Spleen (tissue), 11 donors: ENCODE data around the gene CDC42BPB. TPM values are rescaled to one million over a fixed set of nuclear protein-coding genes. Genes with fewer than 3 reads are reported as not detected.
A peak's percentile ranks its signal among the peaks of the same experiment; 100 is the strongest.

ENCODE experiments used
- DNase-seq: peaks from one replicate; pipeline ENCODE4 v3.0.0-alpha.2; 2020
- H3K27ac ChIP-seq, 8 donors: fragments of 200-600 bp; sonication (generic) in 7 of 8; 1 replicate in 4 of 8; 2 replicates in 4 of 8; pipeline versions ENCODE4 v1.5.0 to v1.8.0; 2016 to 2021; ENCODE audit warnings: inconsistent platforms in 4 of 8, mild to moderate bottlenecking in 4 of 8, moderate library complexity in 1 of 8
- H3K27me3 ChIP-seq, 7 donors: fragments of 200-600 bp; sonication (generic) in 6 of 7; replicated peaks in 1 of 7; 1 replicate in 4 of 7; 2 replicates in 3 of 7; pipeline versions ENCODE4 v1.5.0 to v1.8.0; 2016 to 2021; ENCODE audit warnings: inconsistent platforms in 3 of 7, mild to moderate bottlenecking in 1 of 7
- H3K36me3 ChIP-seq, 6 donors: fragments of 200-600 bp; sonication (generic) in 5 of 6; 1 replicate in 4 of 6; 2 replicates in 2 of 6; pipeline versions ENCODE4 v1.5.0 to v1.8.0; 2016 to 2021; ENCODE audit warnings: inconsistent platforms in 2 of 6
- H3K4me1 ChIP-seq, 6 donors: fragments of 200-600 bp; sonication (generic) in 5 of 6; 1 replicate in 3 of 6; 2 replicates in 3 of 6; pipeline versions ENCODE4 v1.5.0 to v1.8.0; 2016 to 2021; ENCODE audit warnings: inconsistent platforms in 3 of 6
- H3K4me3 ChIP-seq, 8 donors: fragments of 200-600 bp; sonication (generic) in 7 of 8; 1 replicate in 4 of 8; 2 replicates in 4 of 8; pipeline versions ENCODE4 v1.5.0 to v1.8.0; 2016 to 2021; ENCODE audit warnings: inconsistent platforms in 4 of 8, mild to moderate bottlenecking in 4 of 8, moderate library complexity in 2 of 8
- H3K9me3 ChIP-seq, 8 donors: fragments of 200-600 bp; sonication (generic) in 7 of 8; 1 replicate in 4 of 8; 2 replicates in 4 of 8; pipeline versions ENCODE4 v1.5.0 to v1.8.0; 2016 to 2021; ENCODE audit warnings: inconsistent platforms in 4 of 8
- CTCF ChIP-seq, 11 experiments: fragments of 200-600 bp in 7 of 11; fragments of 450-650 bp in 4 of 11; sonication (generic) in 4 of 11; IDR thresholded peaks in 8 of 11; conservative IDR thresholded peaks in 3 of 11; 1 replicate in 7 of 11; 2 replicates in 4 of 11; pipeline versions ENCODE4 v1.4.0 to v1.8.0; 2016 to 2021; ENCODE audit warnings: antibody characterized with exemption in 11 of 11, inconsistent platforms in 4 of 11, mild to moderate bottlenecking in 1 of 11
- POLR2A ChIP-seq, 3 donors: fragments of 450-650 bp; IDR thresholded peaks; one replicate each; pipeline ENCODE4 v1.5.1; 2017; ENCODE audit warnings: antibody characterized with exemption in 3 of 3, mild to moderate bottlenecking in 1 of 3
- POLR2AphosphoS5 ChIP-seq, 3 donors: sonication (generic); formaldehyde crosslinking; IDR thresholded peaks; one replicate each; pipeline ENCODE4 v1.5.1; 2017; ENCODE audit warnings: antibody characterized with exemption in 3 of 3
- WGBS, 5 donors: extraction: QIAGEN DNeasy Blood & Tissue Kit in 3 of 5; methylation state at CpG; one replicate each; pipeline versions ENCODE4 v1.1.5 to v1.1.7; 2013 to 2018; 5-methylcytosine and 5-hydroxymethylcytosine counted together
- intact Hi-C: fragments of 100-400 bp; cut with DNase I; formaldehyde crosslinking; loops from one replicate; pipeline ENCODE4 v1.15.0; 2023; ENCODE audit warnings: low total_unique reads
- polyA plus RNA-seq, 3 donors: library from polyadenylated mRNA; stranded (reverse); fragments of 200-250 nt; gene quantifications; one replicate each; pipeline ENCODE4 v1.2.1, GENCODE V29; 2013
- total RNA-seq, 7 donors: library from RNA; depleted of rRNA in 3 of 7; stranded (reverse); fragments of >200 nt in 3 of 7; fragmentation: NEBNext Ultra II Directional in 4 of 7; extraction: Animal tissue kit (Norgen Biotek cat#: 25700) in 4 of 7; gene quantifications; one replicate each; pipeline versions ENCODE4 v1.1.0 to v1.2.1, GENCODE V29; 2016 to 2021
- donor health status: healthy with polysubstance abuse.
- donor health status: DM: no; HTN: no; CAD: no; lungs with moderate emphysema.
- donor health status: DM: no; HTN: no; CAD: no.
- donor health status: Bipolar disorder and iron deficiency.
- donor health status: healthy.
- donor health status: DM: no; HTN: no; CAD: no.
- donor health status: DM: yes; HTN: yes; CAD: no.

The CDC42BPB gene
- total and polyA plus RNA-seq, 10 donors: 6.4 to 94.5 (median 77.8) TPM

- Histone ChIP-seq H3K4me3 (no peak overlapping the region), H3K27ac (no peak overlapping the region), H3K36me3 (peaks cover 0 to 100% (median 86%) of the 10 kb centered on the region in 6 donors), H3K27me3 (no peaks in the 10 kb centered on the region), H3K4me1 (no peaks in the 10 kb centered on the region), H3K9me3 (no peaks in the 10 kb centered on the region)
- peak; percentile 61 for DNase-seq
- no peak for TF ChIP-seq POLR2A (IDR thresholded peaks at IDR 0.05)
- peak in 1 of 3 donors; percentile 11 for TF ChIP-seq POLR2AphosphoS5 (IDR thresholded peaks at IDR 0.05)
- intact Hi-C loops: no loop called here
- WGBS, 5 donors: 95 to 97% (median 96%) methylated on average over 24 to 39 of the region's 39 CpGs
Measured at GRCh38 chr14:102964152-102964730, 93.1 kb downstream of the CDC42BPB start.

- intact Hi-C loops: no loop called here
- no peak for DNase-seq
- TF ChIP-seq POLR2A (IDR thresholded peaks at IDR 0.05) (no peak), CTCF (IDR thresholded peaks at IDR 0.05 in 8 of 11, conservative IDR thresholded peaks at IDR 0.05 in 3 of 11) (no peak), POLR2AphosphoS5 (IDR thresholded peaks at IDR 0.05) (no peak)
- Histone ChIP-seq H3K27me3 (no peaks in the 10 kb centered on the region), H3K4me3 (no peak overlapping the region), H3K9me3 (no peaks in the 10 kb centered on the region), H3K36me3 (peaks cover 0 to 100% (median 82%) of the 10 kb centered on the region in 6 donors), H3K27ac (no peak overlapping the region), H3K4me1 (no peaks in the 10 kb centered on the region)
- 86 to 91% (median 88%) methylated on average over 9 of the region's 9 CpGs for WGBS, 5 donors
Measured at GRCh38 chr14:102962111-102962627, 95.2 kb downstream of the CDC42BPB start.

- no peak for TF ChIP-seq CTCF (IDR thresholded peaks at IDR 0.05 in 8 of 11, conservative IDR thresholded peaks at IDR 0.05 in 3 of 11)
- TF ChIP-seq POLR2AphosphoS5 (IDR thresholded peaks at IDR 0.05): peak in 1 of 3 donors; percentile 7
Measured at GRCh38 chr14:102958461-102958860, 98.9 kb downstream of the CDC42BPB start.

GRCh38 chr14:102957222-102957621 lies 100.1 kb downstream of the CDC42BPB start:
- H3K36me3 ChIP-seq: peaks cover 0 to 100% (median 75%) of the 10 kb centered on the region in 6 donors
- no peak for TF ChIP-seq CTCF (IDR thresholded peaks at IDR 0.05 in 8 of 11, conservative IDR thresholded peaks at IDR 0.05 in 3 of 11)
- TF ChIP-seq POLR2AphosphoS5 (IDR thresholded peaks at IDR 0.05): no peak
- no peak for TF ChIP-seq POLR2A (IDR thresholded peaks at IDR 0.05)
- no peak overlapping the region for H3K4me3 ChIP-seq
- no peaks in the 10 kb centered on the region for H3K9me3 ChIP-seq
- 91 to 99% (median 93%) methylated on average over 10 of the region's 10 CpGs for WGBS, 5 donors
- no peak for DNase-seq
- intact Hi-C loops: no loop called here
- H3K27ac ChIP-seq: no peak overlapping the region
- no peaks in the 10 kb centered on the region for H3K27me3 ChIP-seq
- no peaks in the 10 kb centered on the region for H3K4me1 ChIP-seq

More at GRCh38 chr14:102958461-102958860, 98.9 kb downstream of the CDC42BPB start:
- Histone ChIP-seq H3K27ac (no peak overlapping the region), H3K9me3 (no peaks in the 10 kb centered on the region), H3K27me3 (no peaks in the 10 kb centered on the region), H3K4me3 (no peak overlapping the region), H3K4me1 (no peaks in the 10 kb centered on the region), H3K36me3 (peaks cover 0 to 100% (median 75%) of the 10 kb centered on the region in 6 donors)
- DNase-seq: no peak
- WGBS, 5 donors: 94 to 98% (median 96%) methylated on average over 10 of the region's 10 CpGs
- intact Hi-C loops: no loop called here
